CD4-positive, alpha-beta T cell (primary cell): ENCODE measurements around the gene XDH. TPM values are rescaled to one million over a fixed set of nuclear protein-coding genes. Genes with fewer than 3 reads are reported as not detected.

Source experiments
- ATAC-seq: fragments of 200-7000 bp; cut with Tn5 transposase; one replicate; pipeline ENCODE4 v1.10.0; 2022; ENCODE audit warnings: mild to moderate bottlenecking; ENCODE audit not compliant: poor library complexity
- CTCF ChIA-PET: fragments of 350-600 bp; sonication (Branson Sonifier 250); formaldehyde crosslinking; loops from one replicate; lab custom pipeline; 2021; ENCODE audit warnings: antibody characterized with exemption, inconsistent platforms; lab: Charles Lee
- POLR2A ChIA-PET: fragments of 350-600 bp; sonication (Branson Sonifier 250); formaldehyde crosslinking; loops from one replicate; lab custom pipeline; 2021; ENCODE audit warnings: antibody characterized with exemption, inconsistent platforms; lab: Charles Lee
- DNase-seq, 14 experiments: peaks; one replicate each; pipeline ENCODE4 v3.0.0-alpha.2; 2013 to 2020; ENCODE audit warnings: mixed read lengths in 2 of 14
- H3K27ac ChIP-seq, 2 donors: one replicate each; pipeline versions ENCODE4 v1.5.1 to v1.7.0; 2013; ENCODE audit warnings: low read length in 2 of 2, low read depth in 1 of 2, mild to moderate bottlenecking in 1 of 2
- H3K27me3 ChIP-seq, 2 experiments: 1 replicate in 1 of 2; 2 replicates in 1 of 2; pipeline versions ENCODE4 v1.6.1 to v1.7.0; 2013; ENCODE audit warnings: low read length in 2 of 2, control low read depth in 1 of 2, mild to moderate bottlenecking in 1 of 2, moderate library complexity in 1 of 2; ENCODE audit not compliant: insufficient read depth in 2 of 2, control insufficient read depth in 1 of 2
- H3K36me3 ChIP-seq: one replicate; pipeline ENCODE4 v1.6.1; 2013; ENCODE audit warnings: low read length, control low read depth; ENCODE audit not compliant: insufficient read depth
- H3K4me1 ChIP-seq: one replicate; pipeline ENCODE4 v1.6.1; 2013; ENCODE audit warnings: low read length, control low read depth; ENCODE audit not compliant: insufficient read depth
- H3K4me3 ChIP-seq: one replicate; pipeline ENCODE4 v1.5.1; 2013; ENCODE audit warnings: mild to moderate bottlenecking, low read length, moderate library complexity
- H3K9me3 ChIP-seq, 2 experiments: 1 replicate in 1 of 2; 2 replicates in 1 of 2; pipeline versions ENCODE4 v1.6.1 to v1.7.0; 2013; ENCODE audit warnings: low read length in 2 of 2, mild to moderate bottlenecking in 2 of 2, control low read depth in 1 of 2, moderate library complexity in 1 of 2; ENCODE audit not compliant: control insufficient read depth in 1 of 2, insufficient read depth in 1 of 2
- H3K27ac Mint-ChIP-seq: one replicate; pipeline ENCODE4 v1.8.0; 2020; ENCODE audit warnings: mixed read lengths
- H3K27me3 Mint-ChIP-seq: one replicate; pipeline ENCODE4 v1.8.0; 2021; ENCODE audit warnings: mixed read lengths
- H3K36me3 Mint-ChIP-seq: one replicate; pipeline ENCODE4 v1.8.0; 2021; ENCODE audit warnings: low read depth, mixed read lengths
- H3K4me1 Mint-ChIP-seq: one replicate; pipeline ENCODE4 v1.8.0; 2021; ENCODE audit warnings: low read depth, mixed read lengths
- H3K4me3 Mint-ChIP-seq: one replicate; pipeline ENCODE4 v1.8.0; 2020; ENCODE audit warnings: mild to moderate bottlenecking, mixed read lengths
- H3K9me3 Mint-ChIP-seq: one replicate; pipeline ENCODE4 v1.8.0; 2020; ENCODE audit warnings: mixed read lengths
- CTCF ChIP-seq: fragments of 200-600 bp; IDR thresholded peaks from one replicate; pipeline ENCODE4 v1.8.0; 2022; ENCODE audit warnings: antibody characterized with exemption, mild to moderate bottlenecking
- intact Hi-C, 2 experiments: fragments of 100-400 bp; cut with DNase I in 1 of 2; cut with micrococcal nuclease in 1 of 2; formaldehyde crosslinking; loops; one replicate each; pipeline versions ENCODE4 v1.15.1 to v1.9.0; 2023 to 2025; cut with DNase I, micrococcal nuclease
- total RNA-seq, 174 experiments: library from RNA in 2 of 174; stranded (reverse) in 2 of 174; gene quantifications; one replicate each; pipeline ENCODE4 v1.2.3 and lab custom pipeline; 2021 to 2026

XDH gene
- total RNA-seq, 2 experiments from 2014 or later, result 0.05 TPM; not detected in 1

GRCh38 chr2:31341351-31341750 is 73.2 kb downstream of the XDH start:
- Histone ChIP-seq H3K36me3 (no peaks in the 10 kb centered on the region), H3K9me3 (no peaks in the 10 kb centered on the region), H3K27me3 (peaks cover 0 to under 1% of the 10 kb centered on the region in 2 experiments), H3K27ac (no peak overlapping the region), H3K4me1 (no peaks in the 10 kb centered on the region), H3K4me3 (no peak overlapping the region)
- H3K27me3 Mint-ChIP-seq, result peaks cover 11% of the 10 kb centered on the region
- intact Hi-C loops, result no loop called here
- H3K9me3 Mint-ChIP-seq, result no peaks in the 10 kb centered on the region
- TF ChIP-seq CTCF, result no peak
- POLR2A ChIA-PET, result no interaction called here
- H3K4me3 Mint-ChIP-seq, result no peak overlapping the region
- ATAC-seq (no peak), DNase-seq (no peak)
- CTCF ChIA-PET, result no interaction called here
- H3K27ac Mint-ChIP-seq, result no peak overlapping the region
- H3K36me3 Mint-ChIP-seq, result no peaks in the 10 kb centered on the region
- H3K4me1 Mint-ChIP-seq, result no peaks in the 10 kb centered on the region

- intact Hi-C loops, result loop anchor here (10.0 kb wide), 2 partner anchors 1175 to 1245 kb away; no protein-coding TSS in a partner anchor
- Mint-ChIP-seq H3K27me3 (peaks cover 6% of the 10 kb centered on the region), H3K36me3 (no peaks in the 10 kb centered on the region), H3K4me1 (no peaks in the 10 kb centered on the region), H3K9me3 (no peaks in the 10 kb centered on the region), H3K4me3 (no peak overlapping the region), H3K27ac (no peak overlapping the region)
- no peak overlapping the region for H3K4me3 ChIP-seq
- no peak for TF ChIP-seq CTCF
- no peaks in the 10 kb centered on the region for H3K36me3 ChIP-seq
- peaks cover 0 to 2% of the 10 kb centered on the region in 2 experiments for H3K27me3 ChIP-seq
- CTCF ChIA-PET, result no interaction called here
- POLR2A ChIA-PET, result no interaction called here
- ATAC-seq (no peak), DNase-seq (no peak)
- no peaks in the 10 kb centered on the region for H3K4me1 ChIP-seq
- H3K9me3 ChIP-seq, result no peaks in the 10 kb centered on the region
- H3K27ac ChIP-seq, result no peak overlapping the region
These were observed 74.8 kb downstream of the XDH start for GRCh38 chr2:31339696-31340095.

- H3K4me1 ChIP-seq, result no peaks in the 10 kb centered on the region
- ATAC-seq, result no peak
- no peak for DNase-seq
- Mint-ChIP-seq H3K27me3 (peaks cover 11% of the 10 kb centered on the region), H3K9me3 (no peaks in the 10 kb centered on the region), H3K36me3 (no peaks in the 10 kb centered on the region), H3K4me3 (no peak overlapping the region), H3K4me1 (peaks cover 4% of the 10 kb centered on the region), H3K27ac (no peak overlapping the region)
- H3K27ac ChIP-seq, result no peak overlapping the region
- TF ChIP-seq CTCF, result no peak
- peaks cover 0 to 2% of the 10 kb centered on the region in 2 experiments for H3K27me3 ChIP-seq
- H3K36me3 ChIP-seq, result no peaks in the 10 kb centered on the region
- ChIA-PET CTCF (interaction anchor here (0.9 kb wide), 1 partner anchor 626 kb away, joined by 3 read pairs; no protein-coding TSS in a partner anchor), POLR2A (no interaction called here)
- intact Hi-C loops, result loop anchor here (10.0 kb wide), 2 partner anchors 1173 to 1243 kb away; no protein-coding TSS in a partner anchor
- no peaks in the 10 kb centered on the region for H3K9me3 ChIP-seq
- H3K4me3 ChIP-seq, result no peak overlapping the region
These were observed 76.7 kb downstream of the XDH start for GRCh38 chr2:31337860-31338259.
